ENCODE data around the gene DXO. TPM values are rescaled to one million over a fixed set of nuclear protein-coding genes. Genes with fewer than 3 reads are reported as not detected.
"Not testable (repeated sequence)": the region's sequence is repeated elsewhere in the genome, so short reads cannot be mapped to it uniquely, and the experiment has no call there.

The DXO gene
- polyA plus RNA-seq (2011; rRNA removed) (18.2 and 28.1 TPM in 2 replicates), polyA minus RNA-seq (2011; rRNA and poly(A)+ RNA removed) (24.4 and 33.3 TPM in 2 replicates)

DNA sequence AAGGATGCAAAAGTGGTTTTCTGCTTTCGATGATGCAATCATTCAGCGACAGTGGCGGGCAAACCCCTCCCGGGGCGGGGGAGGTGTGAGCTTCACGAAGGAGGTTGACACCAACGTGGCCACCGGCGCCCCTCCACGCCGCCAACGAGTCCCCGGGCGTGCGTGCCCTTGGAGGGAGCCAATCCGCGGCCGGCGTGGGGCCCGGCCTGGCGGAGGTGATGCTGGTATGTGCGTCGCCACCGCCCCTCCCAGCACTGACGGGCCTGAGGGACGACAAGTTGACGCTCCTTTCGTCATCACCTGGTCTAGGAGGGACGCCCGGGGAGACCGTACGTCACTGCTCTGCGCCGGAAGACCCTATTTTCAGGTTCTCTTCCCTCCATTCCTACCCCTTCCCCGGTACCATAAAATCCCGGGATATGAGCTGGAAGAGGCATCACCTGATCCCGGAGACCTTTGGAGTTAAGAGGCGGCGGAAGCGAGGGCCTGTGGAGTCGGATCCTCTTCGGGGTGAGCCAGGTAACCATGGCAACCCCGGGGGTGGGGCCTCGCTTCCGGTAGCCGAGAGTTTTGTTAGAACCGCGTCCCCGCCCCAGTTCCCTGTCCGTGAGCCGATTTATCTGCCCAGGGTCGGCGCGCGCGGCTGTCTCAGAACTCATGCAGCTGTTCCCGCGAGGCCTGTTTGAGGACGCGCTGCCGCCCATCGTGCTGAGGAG is at the start of gene DXO:
Gene DXO (minus strand): TSS at position 146 of the 716 bp plus-strand sequence. CDS start 463 bp downstream, outside the sequence.
- TF ChIP-seq, protein P1, sequence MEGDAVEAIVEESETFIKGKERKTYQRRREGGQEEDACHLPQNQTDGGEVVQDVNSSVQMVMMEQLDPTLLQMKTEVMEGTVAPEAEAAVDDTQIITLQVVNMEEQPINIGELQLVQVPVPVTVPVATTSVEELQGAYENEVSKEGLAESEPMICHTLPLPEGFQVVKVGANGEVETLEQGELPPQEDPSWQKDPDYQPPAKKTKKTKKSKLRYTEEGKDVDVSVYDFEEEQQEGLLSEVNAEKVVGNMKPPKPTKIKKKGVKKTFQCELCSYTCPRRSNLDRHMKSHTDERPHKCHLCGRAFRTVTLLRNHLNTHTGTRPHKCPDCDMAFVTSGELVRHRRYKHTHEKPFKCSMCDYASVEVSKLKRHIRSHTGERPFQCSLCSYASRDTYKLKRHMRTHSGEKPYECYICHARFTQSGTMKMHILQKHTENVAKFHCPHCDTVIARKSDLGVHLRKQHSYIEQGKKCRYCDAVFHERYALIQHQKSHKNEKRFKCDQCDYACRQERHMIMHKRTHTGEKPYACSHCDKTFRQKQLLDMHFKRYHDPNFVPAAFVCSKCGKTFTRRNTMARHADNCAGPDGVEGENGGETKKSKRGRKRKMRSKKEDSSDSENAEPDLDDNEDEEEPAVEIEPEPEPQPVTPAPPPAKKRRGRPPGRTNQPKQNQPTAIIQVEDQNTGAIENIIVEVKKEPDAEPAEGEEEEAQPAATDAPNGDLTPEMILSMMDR (IDR thresholded peaks at IDR 0.05; ENCODE audit: insufficient read depth, low read depth, low read length): no peak
- H3K4me3 ChIP-seq (ENCODE audit: low read depth, low read length): peak within 1 kb of the TSS; percentile 84
- peaks cover 21% of the 10 kb centered on the region for H3K36me3 ChIP-seq (ENCODE audit: control insufficient read depth, insufficient read depth, low read length)
- peak; percentile 88 for DNase-seq (ENCODE audit: low read depth)
- no peaks in the 10 kb centered on the region for H3K27me3 ChIP-seq (ENCODE audit: control insufficient read depth, insufficient read depth, low read length)
- CTCF ChIA-PET: interaction anchor here (1.5 kb wide), 1 partner anchor 13 kb away, joined by 6 read pairs; the partner anchor contains the start of genes NELFE and SKIC2
- POLR2A ChIA-PET: no interaction called here

GRCh38 chr6:32014547-32014946 is 42.6 kb upstream of the DXO start, which contains the start of gene C4B:
TSS of gene C4B (plus strand) at chr6:32014795. CDS start at chr6:32014846, 51 bp downstream.
- not testable (repeated sequence) for DNase-seq (ENCODE audit: low read depth)

DNA sequence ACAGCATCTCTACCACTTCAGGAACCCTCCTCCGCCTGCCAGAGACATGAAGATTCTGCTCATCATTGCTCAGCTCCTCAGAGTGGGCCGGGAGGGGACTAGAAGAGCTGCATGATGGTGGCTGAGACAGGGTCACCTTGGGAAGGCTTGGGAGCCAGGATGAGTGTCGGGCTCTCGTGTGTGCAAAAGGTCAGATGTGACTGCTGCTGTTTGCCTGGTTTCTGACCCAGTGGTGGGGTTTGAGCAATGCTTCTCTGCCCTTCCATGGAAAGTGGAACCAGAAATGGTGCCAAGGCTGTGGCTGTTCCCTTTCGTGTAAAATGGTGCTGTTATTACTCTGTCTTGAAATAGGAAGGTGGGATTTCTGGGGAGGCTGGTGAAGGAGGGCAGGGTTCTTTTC is 41.8 kb upstream of the DXO start:
- POLR2A ChIA-PET; H3K4me3 ChIP-seq (ENCODE audit: low read depth, low read length); H3K27me3 ChIP-seq (ENCODE audit: control insufficient read depth, insufficient read depth, low read length); DNase-seq (ENCODE audit: low read depth); H3K36me3 ChIP-seq (ENCODE audit: control insufficient read depth, insufficient read depth, low read length); CTCF ChIA-PET: not testable (repeated sequence)

More at GRCh38 chr6:32014547-32014946, 42.6 kb upstream of the DXO start, which contains the start of gene C4B:
- H3K4me3 ChIP-seq (ENCODE audit: low read depth, low read length); POLR2A ChIA-PET; CTCF ChIA-PET; H3K36me3 ChIP-seq (ENCODE audit: control insufficient read depth, insufficient read depth, low read length); H3K27me3 ChIP-seq (ENCODE audit: control insufficient read depth, insufficient read depth, low read length): not testable (repeated sequence)

- H3K27me3 ChIP-seq (ENCODE audit: control insufficient read depth, insufficient read depth, low read length); H3K4me3 ChIP-seq (ENCODE audit: low read depth, low read length); POLR2A ChIA-PET; DNase-seq (ENCODE audit: low read depth); CTCF ChIA-PET; H3K36me3 ChIP-seq (ENCODE audit: control insufficient read depth, insufficient read depth, low read length): not testable (repeated sequence)
Measured at GRCh38 chr6:32012941-32013617, 41.1 kb upstream of the DXO start.

DNA sequence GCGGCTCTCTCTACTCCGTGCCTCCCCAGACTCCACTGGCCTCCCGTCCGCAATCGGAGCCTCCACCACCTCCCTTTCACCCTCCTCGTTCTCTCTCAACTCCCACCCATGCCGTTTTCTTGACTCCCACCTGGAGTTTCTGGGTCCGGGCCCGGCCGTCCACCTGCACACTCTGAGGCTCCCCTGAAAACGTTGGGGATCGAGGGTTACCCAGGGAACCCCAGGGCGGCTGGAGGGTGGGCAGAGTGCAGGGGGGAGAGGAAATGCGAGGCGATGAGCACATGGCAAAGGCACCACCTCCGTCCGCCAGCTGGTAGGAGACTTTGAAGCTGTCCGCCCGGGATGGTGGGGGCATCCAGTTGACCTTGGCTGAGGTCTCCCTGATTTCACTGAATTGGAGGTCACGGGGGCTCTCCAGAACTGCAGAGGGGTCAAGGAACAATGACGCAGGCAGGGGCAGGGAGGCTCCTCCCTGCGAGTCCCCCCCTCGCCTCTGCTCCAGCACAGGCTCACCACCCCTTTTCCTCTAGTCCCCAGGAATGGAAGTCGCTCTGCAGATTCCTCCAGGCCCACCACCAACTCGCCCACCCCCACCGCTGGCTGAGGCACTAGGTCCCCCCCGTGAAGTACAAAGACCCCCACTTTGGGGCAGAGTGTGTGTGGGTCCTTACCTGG is 39.1 kb upstream of the DXO start:
- DNase-seq (ENCODE audit: low read depth); H3K4me3 ChIP-seq (ENCODE audit: low read depth, low read length); CTCF ChIA-PET; H3K36me3 ChIP-seq (ENCODE audit: control insufficient read depth, insufficient read depth, low read length); POLR2A ChIA-PET; H3K27me3 ChIP-seq (ENCODE audit: control insufficient read depth, insufficient read depth, low read length): not testable (repeated sequence)

DNA sequence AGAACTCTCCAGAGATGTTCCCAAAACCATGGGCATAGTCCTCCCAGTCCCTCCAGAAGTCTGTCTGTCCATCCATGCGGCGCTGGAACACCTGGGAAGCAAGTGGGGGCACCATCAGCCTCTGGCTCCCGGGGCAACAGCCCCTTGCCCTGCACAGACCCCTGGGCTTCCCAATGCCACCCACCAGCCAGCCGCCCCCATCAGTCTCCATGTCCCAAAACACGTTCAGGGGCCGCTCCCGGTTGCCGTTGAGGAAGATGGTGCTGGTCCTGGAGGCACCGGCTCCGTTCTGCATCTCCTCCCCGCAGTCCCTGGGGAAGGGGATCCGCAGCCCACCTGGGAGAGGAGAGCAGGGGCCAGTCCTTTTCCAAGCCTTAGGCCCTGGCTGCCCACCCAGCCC is 37.6 kb upstream of the DXO start:
- H3K36me3 ChIP-seq (ENCODE audit: control insufficient read depth, insufficient read depth, low read length); DNase-seq (ENCODE audit: low read depth); H3K27me3 ChIP-seq (ENCODE audit: control insufficient read depth, insufficient read depth, low read length); H3K4me3 ChIP-seq (ENCODE audit: low read depth, low read length); CTCF ChIA-PET; POLR2A ChIA-PET: not testable (repeated sequence)

DNA sequence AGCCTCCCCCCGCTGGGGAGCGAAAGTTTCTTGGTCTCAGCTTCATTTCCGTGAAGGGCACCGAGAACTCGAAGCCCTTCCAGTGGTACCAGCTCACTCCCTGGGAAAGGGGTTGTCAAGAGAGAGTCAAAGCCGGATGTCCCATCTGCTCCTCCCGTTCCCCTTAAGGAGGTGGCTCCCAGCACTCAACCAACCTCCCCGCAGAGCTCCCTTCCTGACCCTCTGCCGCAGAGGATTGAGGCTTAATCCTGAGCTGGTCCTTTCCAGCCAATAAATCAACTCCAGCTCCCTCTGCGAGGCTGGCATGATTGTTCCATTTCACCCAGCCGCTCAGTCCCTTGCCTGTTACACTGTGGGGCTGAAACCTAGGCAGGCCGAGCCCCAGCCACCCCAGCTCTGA is 36.7 kb upstream of the DXO start:
- H3K36me3 ChIP-seq (ENCODE audit: control insufficient read depth, insufficient read depth, low read length); H3K27me3 ChIP-seq (ENCODE audit: control insufficient read depth, insufficient read depth, low read length); CTCF ChIA-PET; DNase-seq (ENCODE audit: low read depth); H3K4me3 ChIP-seq (ENCODE audit: low read depth, low read length); POLR2A ChIA-PET: not testable (repeated sequence)

- DNase-seq (ENCODE audit: low read depth); CTCF ChIA-PET; H3K36me3 ChIP-seq (ENCODE audit: control insufficient read depth, insufficient read depth, low read length); POLR2A ChIA-PET; H3K27me3 ChIP-seq (ENCODE audit: control insufficient read depth, insufficient read depth, low read length); H3K4me3 ChIP-seq (ENCODE audit: low read depth, low read length): not testable (repeated sequence)
Measured at GRCh38 chr6:32008037-32008436, 36.1 kb upstream of the DXO start.

GRCh38 chr6:32007086-32007485 is 35.1 kb upstream of the DXO start:
- H3K36me3 ChIP-seq (ENCODE audit: control insufficient read depth, insufficient read depth, low read length); DNase-seq (ENCODE audit: low read depth); CTCF ChIA-PET; H3K27me3 ChIP-seq (ENCODE audit: control insufficient read depth, insufficient read depth, low read length); POLR2A ChIA-PET; H3K4me3 ChIP-seq (ENCODE audit: low read depth, low read length): not testable (repeated sequence)

GRCh38 chr6:32005991-32006529 is 34.1 kb upstream of the DXO start:
- CTCF ChIA-PET; POLR2A ChIA-PET; H3K36me3 ChIP-seq (ENCODE audit: control insufficient read depth, insufficient read depth, low read length); H3K27me3 ChIP-seq (ENCODE audit: control insufficient read depth, insufficient read depth, low read length); H3K4me3 ChIP-seq (ENCODE audit: low read depth, low read length); DNase-seq (ENCODE audit: low read depth): not testable (repeated sequence)

- DNase-seq (ENCODE audit: low read depth); H3K36me3 ChIP-seq (ENCODE audit: control insufficient read depth, insufficient read depth, low read length); H3K4me3 ChIP-seq (ENCODE audit: low read depth, low read length); H3K27me3 ChIP-seq (ENCODE audit: control insufficient read depth, insufficient read depth, low read length); CTCF ChIA-PET; POLR2A ChIA-PET: not testable (repeated sequence)
Measured at GRCh38 chr6:32005538-32005880, 33.6 kb upstream of the DXO start.
